ENCODE results near the gene GJA3.

GRCh38 chr13:20105161-20105689 lies 55.6 kb downstream of the GJA3 start:
- no peak for TF ChIP-seq CTCF (IDR thresholded peaks at IDR 0.05; ENCODE audit: low read depth, low read length, poor library complexity, severe bottlenecking)
- TF ChIP-seq EZH2phosphoT487 (IDR thresholded peaks at IDR 0.05; ENCODE audit: borderline replicate concordance, low read length), result no peak

All from DOHH2 (cell line).